HEK293 (cell line): ENCODE results near the gene ATP4A.

Experiments
- CTCF ChIP-seq: fragments of 450-650 bp; formaldehyde crosslinking; IDR thresholded peaks from 2 replicates; pipeline ENCODE4 v1.5.1; 2016; ENCODE audit warnings: missing biosample characterization, missing genetic modification characterization
- KLF1 ChIP-seq: fragments of 450-650 bp; formaldehyde crosslinking; IDR thresholded peaks from 2 replicates; pipeline ENCODE4 v1.5.1; 2016; ENCODE audit warnings: missing biosample characterization, missing genetic modification characterization
- KLF9 ChIP-seq: fragments of 450-650 bp; formaldehyde crosslinking; IDR thresholded peaks from 2 replicates; pipeline ENCODE4 v1.5.1; 2016; ENCODE audit warnings: missing biosample characterization, missing genetic modification characterization, low read depth
- PATZ1 ChIP-seq: fragments of 450-650 bp; formaldehyde crosslinking; IDR thresholded peaks from 2 replicates; pipeline ENCODE4 v1.5.1; 2016; ENCODE audit warnings: missing biosample characterization, missing genetic modification characterization
- REST ChIP-seq: fragments of 450-650 bp; formaldehyde crosslinking; IDR thresholded peaks from 2 replicates; pipeline ENCODE4 v1.5.1; 2016; ENCODE audit warnings: missing biosample characterization, missing genetic modification characterization
- ZBTB10 ChIP-seq: fragments of 450-650 bp; formaldehyde crosslinking; IDR thresholded peaks from 2 replicates; pipeline ENCODE4 v1.5.1; 2016; ENCODE audit warnings: missing biosample characterization, missing genetic modification characterization
- ZBTB11 ChIP-seq: fragments of 450-650 bp; formaldehyde crosslinking; conservative IDR thresholded peaks from 2 replicates; pipeline ENCODE4 v1.5.1; 2016; ENCODE audit warnings: low read depth, missing biosample characterization, missing genetic modification characterization
- ZBTB26 ChIP-seq: fragments of 450-650 bp; formaldehyde crosslinking; optimal IDR thresholded peaks from 2 replicates; pipeline ENCODE3; 2016; ENCODE audit warnings: missing biosample characterization, mild to moderate bottlenecking, missing genetic modification characterization
- ZNF280D ChIP-seq: fragments of 450-650 bp; formaldehyde crosslinking; IDR thresholded peaks from 2 replicates; pipeline ENCODE4 v1.5.1; 2016; ENCODE audit warnings: missing biosample characterization, missing genetic modification characterization
- ZNF394 ChIP-seq: fragments of 450-650 bp; formaldehyde crosslinking; IDR thresholded peaks from 2 replicates; pipeline ENCODE4 v1.5.1; 2016; ENCODE audit warnings: missing biosample characterization, missing genetic modification characterization, mild to moderate bottlenecking, moderate library complexity, borderline replicate concordance
- ZNF449 ChIP-seq: fragments of 450-650 bp; formaldehyde crosslinking; IDR thresholded peaks from 2 replicates; pipeline ENCODE4 v1.5.1; 2017; ENCODE audit warnings: missing biosample characterization, mild to moderate bottlenecking, missing genetic modification characterization, moderate library complexity
- ZNF692 ChIP-seq: fragments of 450-650 bp; formaldehyde crosslinking; IDR thresholded peaks from 2 replicates; pipeline ENCODE4 v1.5.1; 2016; ENCODE audit warnings: missing biosample characterization, missing genetic modification characterization
- ZNF776 ChIP-seq: fragments of 450-650 bp; formaldehyde crosslinking; IDR thresholded peaks from 2 replicates; pipeline ENCODE4 v1.5.0; 2017; ENCODE audit warnings: missing biosample characterization, missing genetic modification characterization, borderline replicate concordance
- ZNF830 ChIP-seq: fragments of 450-650 bp; IDR thresholded peaks from 2 replicates; pipeline ENCODE4 v1.5.0; 2018; ENCODE audit warnings: missing biosample characterization, missing genetic modification characterization, low read depth, mild to moderate bottlenecking, moderate library complexity

Gene ATP4A

GRCh38 chr19:35612559-35613321 lies 49.3 kb upstream of the ATP4A start, which contains the start of gene HAUS5 (continued):
- TF ChIP-seq ZBTB26, result peak; percentile 97
- peak; percentile 74 for TF ChIP-seq ZNF280D (tag by site-specific recombination)
- no peak for TF ChIP-seq ZNF830 (tag by site-specific recombination)
- TF ChIP-seq ZBTB11 (tag by site-specific recombination), result peak; percentile 54
- peak; percentile 86 for TF ChIP-seq ZNF449
- no peak for TF ChIP-seq ZNF776 (tag by site-specific recombination)
- TF ChIP-seq REST (tag by site-specific recombination), result peak; percentile 63
- TF ChIP-seq ZNF394 (tag by site-specific recombination), result peak; percentile 78
- TF ChIP-seq ZNF692 (tag by site-specific recombination), result peak; percentile 91
- peak; percentile 100 for TF ChIP-seq ZBTB10 (tag by site-specific recombination)
- peak; percentile 80 for TF ChIP-seq KLF1
- TF ChIP-seq PATZ1 (tag by site-specific recombination), result peak; percentile 88
- TF ChIP-seq CTCF, result peak; percentile 88
- peak; percentile 84 for TF ChIP-seq KLF9
